Mesenchymal stem cell (in vitro differentiated cells and primary cell): ENCODE results near the gene IRF4.
"Not testable (repeated sequence)": the region's sequence is repeated elsewhere in the genome, so short reads cannot be mapped to it uniquely, and the experiment has no call there.

ENCODE experiments used
- DNase-seq: peaks from one replicate; pipeline ENCODE4 v3.0.0-alpha.2; 2013
- H2AFZ ChIP-seq: one replicate; pipeline ENCODE4 v1.6.1; 2013; ENCODE audit warnings: low read depth, mild to moderate bottlenecking, control low read depth, inconsistent platforms, low read length, moderate library complexity
- H2AK5ac ChIP-seq: 2 replicates; pipeline ENCODE4 v1.6.1; 2013; ENCODE audit warnings: low read length, moderate library complexity, mild to moderate bottlenecking, inconsistent platforms; ENCODE audit not compliant: severe bottlenecking
- H2BK120ac ChIP-seq: one replicate; pipeline ENCODE4 v1.6.1; 2013; ENCODE audit warnings: low read depth, mild to moderate bottlenecking, inconsistent platforms, low read length, moderate library complexity
- H2BK12ac ChIP-seq, 2 experiments: one replicate each; pipeline ENCODE4 v1.6.1; 2013; ENCODE audit warnings: inconsistent platforms in 2 of 2, low read length in 2 of 2, mild to moderate bottlenecking in 2 of 2, moderate library complexity in 2 of 2, control low read depth in 1 of 2
- H2BK15ac ChIP-seq: one replicate; pipeline ENCODE4 v1.6.1; 2013; ENCODE audit warnings: mild to moderate bottlenecking, low read depth, inconsistent platforms; ENCODE audit not compliant: poor library complexity, severe bottlenecking
- H2BK5ac ChIP-seq: 2 replicates; pipeline ENCODE4 v1.6.1; 2013; ENCODE audit warnings: low read depth, mild to moderate bottlenecking, low read length, control low read depth, inconsistent platforms; ENCODE audit not compliant: poor library complexity, severe bottlenecking
- H3K14ac ChIP-seq, 2 experiments: one replicate each; pipeline ENCODE4 v1.6.1; 2013; ENCODE audit warnings: inconsistent platforms in 2 of 2, low read length in 2 of 2, control low read depth in 1 of 2, mild to moderate bottlenecking in 1 of 2, moderate library complexity in 1 of 2
- H3K18ac ChIP-seq, 2 experiments: one replicate each; pipeline ENCODE4 v1.6.1; 2013; ENCODE audit warnings: inconsistent platforms in 2 of 2, low read length in 2 of 2, control low read depth in 1 of 2, low read depth in 1 of 2, mild to moderate bottlenecking in 1 of 2
- H3K23ac ChIP-seq, 2 experiments: one replicate each; pipeline ENCODE4 v1.6.1; 2013; ENCODE audit warnings: inconsistent platforms in 2 of 2, low read length in 2 of 2, mild to moderate bottlenecking in 2 of 2, moderate library complexity in 2 of 2, control low read depth in 1 of 2
- H3K27ac ChIP-seq: 2 replicates; pipeline ENCODE4 v1.5.1; 2013; ENCODE audit warnings: mild to moderate bottlenecking, moderate library complexity, low read length, control low read depth, inconsistent platforms; ENCODE audit not compliant: poor library complexity, severe bottlenecking
- H3K27me3 ChIP-seq, 2 experiments: 2 replicates each; pipeline versions ENCODE4 v1.6.1 to v1.7.0; 2013; ENCODE audit warnings: low read length in 2 of 2, mild to moderate bottlenecking in 2 of 2, moderate library complexity in 2 of 2, control low read depth in 1 of 2, inconsistent platforms in 1 of 2; ENCODE audit not compliant: control insufficient read depth in 1 of 2, insufficient read depth in 1 of 2
- H3K36me3 ChIP-seq, 2 experiments: 2 replicates each; pipeline versions ENCODE4 v1.6.1 to v1.7.0; 2013; ENCODE audit warnings: low read length in 2 of 2, control low read depth in 1 of 2, inconsistent platforms in 1 of 2, low read depth in 1 of 2, mild to moderate bottlenecking in 1 of 2; ENCODE audit not compliant: insufficient read depth in 2 of 2, control insufficient read depth in 1 of 2
- H3K4ac ChIP-seq, 2 experiments: one replicate each; pipeline ENCODE4 v1.6.1; 2013; ENCODE audit warnings: inconsistent platforms in 2 of 2, low read length in 2 of 2, mild to moderate bottlenecking in 2 of 2, moderate library complexity in 2 of 2, control low read depth in 1 of 2, low read depth in 1 of 2
- H3K4me1 ChIP-seq: 2 replicates; pipeline ENCODE4 v1.6.1; 2013; ENCODE audit warnings: low read depth, low read length, control low read depth; ENCODE audit not compliant: control insufficient read depth, insufficient read depth
- H3K4me2 ChIP-seq: 2 replicates; pipeline ENCODE4 v1.6.1; 2013; ENCODE audit warnings: low read length, mild to moderate bottlenecking, inconsistent platforms; ENCODE audit not compliant: poor library complexity, severe bottlenecking
- H3K4me3 ChIP-seq, 2 experiments: 2 replicates each; pipeline versions ENCODE4 v1.5.1 to v1.7.0; 2013; ENCODE audit warnings: low read length in 2 of 2, mild to moderate bottlenecking in 2 of 2, control low read depth in 1 of 2, low read depth in 1 of 2; ENCODE audit not compliant: insufficient read depth in 1 of 2
- H3K79me1 ChIP-seq: replicated peaks from 2 replicates; pipeline ENCODE4 v1.6.1; 2013; ENCODE audit warnings: mild to moderate bottlenecking, control low read depth, low read length, inconsistent platforms; ENCODE audit not compliant: poor library complexity, severe bottlenecking
- H3K9ac ChIP-seq: 2 replicates; pipeline ENCODE4 v1.7.0; 2013; ENCODE audit warnings: mild to moderate bottlenecking, low read length, moderate library complexity
- H3K9me3 ChIP-seq: 2 replicates; pipeline ENCODE4 v1.7.0; 2013; ENCODE audit warnings: mild to moderate bottlenecking, low read length; ENCODE audit not compliant: control insufficient read depth
- H4K8ac ChIP-seq: one replicate; pipeline ENCODE4 v1.6.1; 2013; ENCODE audit warnings: inconsistent platforms, mild to moderate bottlenecking, low read length, moderate library complexity
- H4K91ac ChIP-seq: one replicate; pipeline ENCODE4 v1.6.1; 2013; ENCODE audit warnings: mild to moderate bottlenecking, low read length, inconsistent platforms
- WGBS: methylation state at CpG from one replicate; pipeline ENCODE4 v1.1.7; 2013; ENCODE audit warnings: mixed read lengths; 5-methylcytosine and 5-hydroxymethylcytosine counted together

IRF4 gene

DNA sequence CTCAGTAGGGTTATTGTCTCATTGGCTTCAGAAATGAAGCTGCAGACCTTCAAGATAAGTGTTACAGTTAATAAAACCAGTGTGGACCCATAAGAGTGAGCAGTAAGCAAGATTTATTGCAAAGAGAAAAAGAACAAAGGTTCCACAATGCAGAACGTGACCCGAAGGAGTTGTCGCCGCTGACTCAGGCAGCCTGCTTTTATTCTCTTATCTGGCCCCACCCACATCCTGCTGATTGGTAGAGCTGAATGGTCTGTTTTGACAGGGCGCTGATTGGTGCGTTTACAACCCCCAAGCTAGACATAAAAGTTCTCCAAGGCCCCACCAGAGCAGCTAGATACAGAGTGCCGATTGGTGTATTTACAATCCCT lies 33.9 kb downstream of the IRF4 start:
- H3K27me3 ChIP-seq, H3K4ac ChIP-seq, H3K4me3 ChIP-seq, H2BK15ac ChIP-seq, H3K18ac ChIP-seq, DNase-seq, H2BK12ac ChIP-seq, H3K14ac ChIP-seq, H3K9me3 ChIP-seq, H4K8ac ChIP-seq, H3K4me2 ChIP-seq, H2BK5ac ChIP-seq, H3K23ac ChIP-seq, H2BK120ac ChIP-seq, H2AFZ ChIP-seq, H4K91ac ChIP-seq, H3K79me1 ChIP-seq, H2AK5ac ChIP-seq, H3K9ac ChIP-seq, H3K36me3 ChIP-seq, H3K27ac ChIP-seq: not testable (repeated sequence)
- H3K4me1 ChIP-seq = peaks cover 16% of the 10 kb centered on the region
- 68% methylated on average over 6 of the region's 7 CpGs for WGBS

DNA sequence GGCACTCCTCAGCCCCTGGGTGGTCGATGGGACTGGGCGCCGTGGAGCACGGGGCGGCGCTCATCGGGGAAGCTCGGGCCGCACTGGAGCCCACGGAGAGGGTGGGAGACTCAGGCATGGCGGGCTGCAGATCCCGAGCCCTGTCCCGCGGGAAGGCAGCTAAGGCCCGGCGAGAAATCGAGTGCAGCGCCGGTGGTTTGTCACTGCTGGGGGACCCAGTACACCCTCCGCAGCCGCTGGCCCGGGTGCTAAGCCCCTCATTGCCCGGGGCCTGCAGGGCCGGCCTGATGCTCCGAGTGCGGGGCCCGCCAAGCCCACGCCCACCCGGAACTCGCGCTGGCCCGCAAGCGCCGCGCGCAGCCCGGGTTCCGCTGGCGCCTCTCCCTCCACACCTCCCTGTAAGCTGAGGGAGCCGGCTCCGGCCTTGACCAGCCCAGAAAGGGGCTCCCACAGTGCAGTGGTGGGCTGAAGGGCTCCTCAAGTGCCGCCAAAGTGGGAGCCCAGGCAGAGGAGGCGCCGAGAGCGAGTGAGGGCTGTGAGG lies 34.7 kb downstream of the IRF4 start:
- H3K36me3 ChIP-seq, H3K79me1 ChIP-seq, H3K4ac ChIP-seq, DNase-seq, H3K9ac ChIP-seq, H3K14ac ChIP-seq, H2AK5ac ChIP-seq, H4K91ac ChIP-seq, H3K18ac ChIP-seq, H3K9me3 ChIP-seq, H3K4me2 ChIP-seq, H2BK12ac ChIP-seq, H3K23ac ChIP-seq, H3K27me3 ChIP-seq, H3K27ac ChIP-seq, H4K8ac ChIP-seq, H2AFZ ChIP-seq, H3K4me3 ChIP-seq, H2BK15ac ChIP-seq, H2BK120ac ChIP-seq, H2BK5ac ChIP-seq: not testable (repeated sequence)
- H3K4me1 ChIP-seq = peaks cover 16% of the 10 kb centered on the region
- WGBS = 96% methylated on average over 40 of the region's 45 CpGs

DNA sequence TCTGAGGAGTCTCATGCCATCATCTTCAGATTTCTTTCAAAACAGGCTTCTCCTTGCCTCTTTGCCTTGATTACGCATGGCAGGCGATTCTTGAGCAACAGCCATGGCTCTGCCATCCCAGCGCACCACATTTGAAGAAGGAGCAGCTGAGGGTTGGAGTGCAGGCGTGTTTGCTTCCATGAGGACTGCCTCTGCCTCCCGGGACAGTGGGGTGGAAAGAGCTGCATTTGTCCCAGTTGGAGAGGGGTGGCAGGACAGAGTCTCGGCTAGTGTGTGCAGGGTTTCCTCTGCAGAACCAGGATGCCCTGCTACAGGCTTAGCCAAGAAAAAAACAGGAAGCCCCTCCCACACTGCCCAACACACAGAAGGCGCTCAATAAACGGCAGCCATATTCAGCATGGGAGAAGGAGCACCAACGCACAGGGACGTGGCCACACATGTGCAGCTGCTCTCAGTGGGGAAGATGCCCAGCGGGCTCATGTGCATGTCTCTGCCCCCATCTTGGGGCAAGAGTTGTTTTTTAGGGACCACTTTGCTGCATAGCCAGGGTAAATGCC lies 36.6 kb downstream of the IRF4 start:
- H3K27me3 ChIP-seq = peaks cover 0 to 6% of the 10 kb centered on the region in 2 experiments
- no peak overlapping the region for H3K18ac ChIP-seq
- H3K14ac ChIP-seq = no peak overlapping the region
- H3K9ac ChIP-seq = no peak overlapping the region
- H3K4me1 ChIP-seq = peaks cover 22% of the 10 kb centered on the region
- DNase-seq = no peak
- 88% methylated on average over 11 of the region's 11 CpGs for WGBS
- no peak overlapping the region for H4K91ac ChIP-seq
- no peak overlapping the region for H3K4ac ChIP-seq
- H3K9me3 ChIP-seq = no peaks in the 10 kb centered on the region
- no peak overlapping the region for H2BK5ac ChIP-seq
- H3K4me3 ChIP-seq = no peak overlapping the region
- no peak overlapping the region for H4K8ac ChIP-seq
- H3K79me1 ChIP-seq = no peaks in the 10 kb centered on the region
- H2AFZ ChIP-seq = no peak overlapping the region
- no peak overlapping the region for H3K4me2 ChIP-seq
- no peak overlapping the region for H2BK120ac ChIP-seq
- H3K23ac ChIP-seq = no peak overlapping the region
- no peaks in the 10 kb centered on the region for H3K36me3 ChIP-seq
- H2BK15ac ChIP-seq = no peak overlapping the region
- no peak overlapping the region for H2BK12ac ChIP-seq
- no peak overlapping the region for H2AK5ac ChIP-seq
- no peak overlapping the region for H3K27ac ChIP-seq

DNA sequence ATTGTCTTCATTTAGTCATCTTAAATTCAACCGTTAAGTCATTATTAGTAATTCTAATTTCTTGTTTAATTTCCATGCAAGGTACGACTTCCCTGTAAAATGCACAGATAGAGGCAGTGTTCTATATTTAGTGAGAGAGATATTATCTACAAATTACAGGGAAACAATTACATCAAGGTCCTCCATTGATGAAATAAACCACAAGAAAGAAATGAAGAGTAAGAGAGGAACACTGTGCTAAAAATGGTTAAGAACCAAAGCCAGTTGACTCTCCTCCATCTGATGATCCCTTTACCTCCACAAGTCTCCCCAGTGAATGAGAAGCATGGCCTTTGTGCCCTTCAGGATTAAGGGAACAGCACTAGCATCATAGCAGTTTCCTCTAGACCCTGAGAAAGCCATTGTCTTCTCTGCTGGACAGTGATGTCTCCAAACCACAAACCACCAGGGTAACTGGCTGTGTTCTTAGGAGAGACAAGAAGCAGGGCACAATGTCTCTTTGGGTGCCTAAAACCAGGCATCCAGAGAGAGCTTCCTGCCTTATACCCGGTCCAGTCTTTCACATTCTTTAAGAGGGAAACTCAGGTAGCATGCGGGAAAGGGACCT lies 38.1 kb downstream of the IRF4 start:
- Histone ChIP-seq H3K23ac (no peak overlapping the region), H3K79me1 (no peaks in the 10 kb centered on the region), H3K4me3 (no peak overlapping the region), H3K27ac (no peak overlapping the region), H2BK5ac (no peak overlapping the region), H3K4me2 (no peak overlapping the region), H2BK12ac (no peak overlapping the region), H2AK5ac (no peak overlapping the region), H4K8ac (no peak overlapping the region), H3K36me3 (no peaks in the 10 kb centered on the region), H3K4ac (no peak overlapping the region), H2BK120ac (no peak overlapping the region), H3K27me3 (peaks cover 0 to 6% of the 10 kb centered on the region in 2 experiments), H3K4me1 (peaks cover 12% of the 10 kb centered on the region), H3K14ac (no peak overlapping the region), H2BK15ac (no peak overlapping the region), H3K9ac (no peak overlapping the region), H4K91ac (no peak overlapping the region), H3K9me3 (no peaks in the 10 kb centered on the region), H2AFZ (no peak overlapping the region), H3K18ac (no peak overlapping the region)
- no peak for DNase-seq
- 81% methylated on average over 3 of the region's 4 CpGs for WGBS
